ENCODE results near the gene KIF22.

KIF22 gene

DNA sequence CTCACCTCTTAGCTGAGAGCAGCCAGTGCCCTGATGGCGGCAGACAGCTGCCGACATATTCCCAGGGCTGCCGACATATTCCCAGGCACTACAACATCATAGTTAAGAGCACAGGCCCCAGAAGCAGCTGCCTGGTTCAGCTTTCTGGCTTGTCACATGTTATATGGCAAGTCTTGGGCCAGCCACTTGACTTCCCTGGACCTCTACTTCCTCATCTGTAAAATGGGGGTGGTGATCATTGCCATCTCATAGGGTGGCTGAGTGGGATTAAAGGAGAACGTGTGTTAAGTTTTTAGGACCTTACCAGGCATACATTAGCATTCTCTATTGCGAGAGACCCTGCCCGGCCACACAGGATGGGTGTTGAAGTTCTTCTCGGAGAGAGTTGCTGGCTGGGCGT, 53.4 kb downstream of the KIF22 start:
- DNase-seq = no peak

- DNase-seq = no peak
These were observed 54.2 kb downstream of the KIF22 start for GRCh38 chr16:29844575-29845331.

- DNase-seq = no peak
These were observed 55.1 kb downstream of the KIF22 start for GRCh38 chr16:29845656-29846055.

- DNase-seq = peak; percentile 54
These were observed 58.1 kb downstream of the KIF22 start for GRCh38 chr16:29848420-29849297.

DNA sequence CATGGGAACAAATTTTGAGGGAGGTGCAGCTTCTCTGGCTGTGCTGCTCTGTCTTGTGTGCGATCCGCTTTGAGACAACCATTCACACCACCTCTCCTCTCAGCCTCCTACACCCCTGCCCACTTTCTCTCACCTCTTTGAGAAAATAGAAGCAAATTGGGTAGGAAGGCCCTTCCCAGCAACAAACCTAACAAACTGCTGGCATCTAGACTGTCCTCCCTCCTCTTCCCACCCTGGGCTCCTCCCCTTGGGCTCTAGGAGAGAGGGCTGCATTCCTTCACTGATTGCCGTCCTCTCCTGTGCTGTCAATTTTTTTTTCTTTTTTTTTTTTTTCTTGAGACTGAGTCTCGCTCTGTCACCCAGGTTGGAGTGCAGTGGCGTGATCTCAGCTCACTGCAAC, 59.0 kb downstream of the KIF22 start:
- no peak for DNase-seq

DNA sequence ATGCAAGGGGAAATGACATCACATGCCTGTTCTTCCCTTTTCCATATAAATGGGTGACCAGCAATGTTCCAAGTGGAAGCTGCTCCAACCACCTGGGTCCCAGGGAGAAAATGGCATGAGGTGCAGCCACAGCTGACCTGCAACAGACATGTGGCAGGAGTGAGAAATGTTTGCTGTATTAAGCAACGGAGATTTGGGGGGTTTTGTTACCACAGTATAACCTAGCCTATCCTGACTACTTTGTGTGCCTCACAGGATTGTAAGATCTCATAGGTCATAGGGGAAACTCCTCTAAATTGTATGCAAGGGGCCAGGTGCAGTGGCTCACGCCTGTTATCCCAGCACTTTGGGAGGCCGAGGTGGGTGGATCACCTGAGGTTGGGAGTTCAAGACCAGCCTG, 60.4 kb downstream of the KIF22 start:
- DNase-seq = no peak

DNA sequence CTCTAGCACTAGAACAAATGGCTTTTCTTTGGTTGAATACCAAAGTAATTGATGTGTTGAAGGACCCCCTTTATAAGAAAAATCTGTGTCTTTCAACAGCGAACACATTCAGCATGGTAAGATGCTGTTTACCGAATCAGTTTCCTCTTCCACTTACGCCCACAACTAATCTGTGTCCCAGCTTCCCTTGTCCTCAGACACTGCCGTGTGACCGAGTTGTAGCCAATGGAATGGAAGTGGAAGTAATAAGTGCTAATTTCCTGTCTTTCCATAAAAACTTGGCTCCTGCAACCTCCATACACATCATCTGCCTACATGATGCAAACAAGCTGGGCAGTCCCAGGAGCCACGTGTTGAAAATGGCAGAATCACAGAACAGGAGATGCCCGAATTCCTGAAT, 62.1 kb downstream of the KIF22 start:
- no peak for DNase-seq

- DNase-seq = no peak
These were observed 64.1 kb downstream of the KIF22 start for GRCh38 chr16:29854520-29855100.

Measured in activated gamma-delta T cell (primary cell).